K562 (cell line): Measurements from ENCODE around the gene NOCT. TPM values are rescaled to one million over a fixed set of nuclear protein-coding genes. Genes with fewer than 3 reads are reported as not detected.
A peak's percentile ranks its signal among the peaks of the same experiment; 100 is the strongest.

Source experiments
- CREB1 ChIP-seq, 2 experiments: sonication (generic) in 1 of 2; formaldehyde crosslinking in 1 of 2; IDR thresholded peaks; 2 replicates each; pipeline versions ENCODE4 v1.6.1 to v1.8.0; 2012 to 2022; ENCODE audit warnings: inconsistent platforms in 1 of 2, mild to moderate bottlenecking in 1 of 2, missing genetic modification reagents in 1 of 2, moderate library complexity in 1 of 2
- ELF4 ChIP-seq: fragments of 450-650 bp; formaldehyde crosslinking; IDR thresholded peaks from 2 replicates; pipeline ENCODE4 v1.4.0; 2022; ENCODE audit warnings: missing genetic modification characterization
- FOXP1 ChIP-seq: sonication (generic); formaldehyde crosslinking; IDR thresholded peaks from 2 replicates; pipeline ENCODE4 v1.8.0; 2022; ENCODE audit warnings: mild to moderate bottlenecking, missing genetic modification reagents
- GABPB1 ChIP-seq: sonication (generic); formaldehyde crosslinking; IDR thresholded peaks from 2 replicates; pipeline ENCODE4 v1.8.0; 2022; ENCODE audit warnings: mild to moderate bottlenecking, missing genetic modification reagents
- MEF2A ChIP-seq: IDR thresholded peaks from 2 replicates; pipeline ENCODE4 v1.6.1; 2011; ENCODE audit warnings: low read depth, mild to moderate bottlenecking, low read length, moderate library complexity; ENCODE audit not compliant: control insufficient read depth
- NFATC3 ChIP-seq: fragments of 450-650 bp; IDR thresholded peaks from 2 replicates; pipeline ENCODE4 v1.6.1; 2017; ENCODE audit warnings: mild to moderate bottlenecking
- NFRKB ChIP-seq: fragments of 450-650 bp; IDR thresholded peaks from 2 replicates; pipeline ENCODE4 v1.6.1; 2016; ENCODE audit warnings: low read depth
- PTTG1 ChIP-seq: fragments of 450-650 bp; IDR thresholded peaks from 2 replicates; pipeline ENCODE4 v1.6.1; 2016; ENCODE audit warnings: low read depth, mild to moderate bottlenecking, missing genetic modification characterization, missing compliant biosample characterization
- ZNF175 ChIP-seq: fragments of 200-800 bp; sonication (Bioruptor generic); IDR thresholded peaks from 2 replicates; pipeline ENCODE4 v1.6.1; 2016; ENCODE audit warnings: low read depth, mild to moderate bottlenecking, missing genetic modification characterization, missing compliant biosample characterization
- ZNF316 ChIP-seq: fragments of 450-650 bp; IDR thresholded peaks from 2 replicates; pipeline ENCODE4 v1.6.1; 2016
- polyA plus RNA-seq, 8 experiments: library from polyadenylated mRNA; depleted of rRNA in 4 of 8; stranded (reverse) in 5 of 8; unstranded in 3 of 8; fragments of >200 nt; fragmentation: Nextera tagmentation in 2 of 8; fragmentation: Illumina TruSeq in 1 of 8; extraction: Ambion mirVana in 2 of 8; extraction: Trizol in 1 of 8; gene quantifications; 2 replicates each; pipeline versions ENCODE4 v1.2.1 to v1.2.3, GENCODE V29; 2011 to 2014; ENCODE audit warnings: inconsistent platforms in 1 of 8, missing spikeins in 1 of 8
- total RNA-seq, 7 experiments: library from RNA; depleted of rRNA in 6 of 7; stranded (reverse); fragments of >200 nt in 6 of 7; fragmentation: Illumina TruSeq in 2 of 7; extraction: Trizol in 2 of 7; gene quantifications; 2 replicates each; pipeline versions ENCODE4 v1.2.1 to v1.2.3, GENCODE V29; 2011 to 2021; ENCODE audit warnings: low replicate concordance in 1 of 7
- TF ChIP-seq, protein P1 (sequence below): sonication (generic); IDR thresholded peaks from 2 replicates; pipeline ENCODE4 v1.6.1; 2016
- TF ChIP-seq, protein P2 (sequence below), 3 experiments: IDR thresholded peaks in 2 of 3; conservative IDR thresholded peaks in 1 of 3; 2 replicates each; pipeline ENCODE4 v1.5.1; 2011 to 2012; ENCODE audit warnings: low read length in 3 of 3, mild to moderate bottlenecking in 3 of 3, control low read depth in 2 of 3, improper control_type of control experiment in 1 of 3, inconsistent platforms in 1 of 3, low read depth in 1 of 3, mixed read lengths in 1 of 3, moderate library complexity in 1 of 3; ENCODE audit not compliant: insufficient read depth in 2 of 3
- TF ChIP-seq, protein P3 (sequence below): fragments of 250-450 bp; sonication (Bioruptor Pico); IDR thresholded peaks from 2 replicates; pipeline ENCODE4 v1.8.0; 2021; ENCODE audit warnings: mild to moderate bottlenecking, moderate library complexity
- TF ChIP-seq, protein P4 (sequence below): fragments of 450-650 bp; conservative IDR thresholded peaks from 2 replicates; pipeline ENCODE4 v1.6.1; 2016; ENCODE audit warnings: missing genetic modification characterization, low read depth, mild to moderate bottlenecking, control low read depth, missing compliant biosample characterization
- TF ChIP-seq, protein P5 (sequence below): fragments of 450-650 bp; formaldehyde crosslinking; IDR thresholded peaks from 2 replicates; pipeline ENCODE4 v1.4.0; 2022; ENCODE audit warnings: mild to moderate bottlenecking, moderate library complexity
- TF ChIP-seq, protein P6 (sequence below): sonication (generic); formaldehyde crosslinking; IDR thresholded peaks from 2 replicates; pipeline ENCODE4 v1.8.0; 2022; ENCODE audit warnings: missing genetic modification reagents, mild to moderate bottlenecking, borderline replicate concordance

The NOCT gene
- total and polyA plus RNA-seq, 9 of the 15 experiments (the other 6 are each of a cell fraction or from before 2014, with no cell fraction given) = 1.3 to 20.2 (median 11.1) TPM

DNA sequence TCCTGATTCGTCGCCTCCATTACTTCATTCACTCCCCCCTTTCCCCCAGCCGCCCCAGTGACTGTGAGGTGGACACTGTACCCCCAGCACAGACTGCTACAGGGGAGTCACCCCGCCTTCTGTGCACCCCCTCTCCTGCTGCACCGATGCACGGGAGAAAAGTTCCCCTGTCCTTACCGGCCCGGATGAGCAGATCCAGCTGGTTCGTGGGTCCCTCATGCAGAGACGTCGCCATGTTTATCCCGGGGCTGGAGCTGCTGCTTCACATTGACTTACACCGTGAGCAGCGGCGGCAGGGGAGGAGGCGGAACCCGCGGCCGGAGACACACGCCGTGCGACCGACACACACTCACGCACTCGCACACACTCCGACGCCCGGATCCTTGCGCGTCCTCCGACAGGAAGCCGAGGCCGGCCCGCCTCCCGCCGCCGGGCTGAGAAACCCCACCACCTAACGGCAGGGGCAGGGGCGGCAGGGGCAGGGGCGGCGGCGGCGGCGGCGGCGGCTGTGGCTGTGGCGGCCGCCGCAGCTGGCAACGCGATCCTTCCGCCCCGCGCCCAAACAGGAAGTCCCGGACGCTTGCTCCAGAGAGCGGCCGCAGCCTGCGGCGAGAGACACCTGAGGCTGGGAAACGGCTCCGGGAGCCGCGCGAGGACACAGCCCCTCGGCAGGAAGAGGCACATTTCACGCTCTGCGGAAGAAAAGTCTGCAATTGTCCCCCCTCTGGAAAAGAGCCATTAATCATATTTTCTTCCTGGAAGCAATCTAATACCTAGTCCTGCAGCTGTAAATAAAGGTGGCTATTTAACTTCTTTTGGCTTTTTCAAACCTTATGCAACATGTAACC is 68.6 kb downstream of the NOCT start (continued):
- TF ChIP-seq, protein P1, sequence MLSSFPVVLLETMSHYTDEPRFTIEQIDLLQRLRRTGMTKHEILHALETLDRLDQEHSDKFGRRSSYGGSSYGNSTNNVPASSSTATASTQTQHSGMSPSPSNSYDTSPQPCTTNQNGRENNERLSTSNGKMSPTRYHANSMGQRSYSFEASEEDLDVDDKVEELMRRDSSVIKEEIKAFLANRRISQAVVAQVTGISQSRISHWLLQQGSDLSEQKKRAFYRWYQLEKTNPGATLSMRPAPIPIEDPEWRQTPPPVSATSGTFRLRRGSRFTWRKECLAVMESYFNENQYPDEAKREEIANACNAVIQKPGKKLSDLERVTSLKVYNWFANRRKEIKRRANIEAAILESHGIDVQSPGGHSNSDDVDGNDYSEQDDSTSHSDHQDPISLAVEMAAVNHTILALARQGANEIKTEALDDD = no peak
- TF ChIP-seq PTTG1 (tag) (no peak), ELF4 (CRISPR knock-in tag) (no peak), ZNF316 (no peak), NFRKB (peak; percentile 81), CREB1 (IDR thresholded peaks at IDR 0.05) (peak; percentile 77), CREB1 (CRISPR knock-in tag; IDR thresholded peaks at IDR 0.05) (peak; percentile 45; the same call in 1 of the 2 replicates), MEF2A (no peak), FOXP1 (CRISPR knock-in tag) (no peak), NFATC3 (no peak), GABPB1 (CRISPR knock-in tag) (peak; percentile 83), ZNF175 (no peak)
- TF ChIP-seq, protein P2, sequence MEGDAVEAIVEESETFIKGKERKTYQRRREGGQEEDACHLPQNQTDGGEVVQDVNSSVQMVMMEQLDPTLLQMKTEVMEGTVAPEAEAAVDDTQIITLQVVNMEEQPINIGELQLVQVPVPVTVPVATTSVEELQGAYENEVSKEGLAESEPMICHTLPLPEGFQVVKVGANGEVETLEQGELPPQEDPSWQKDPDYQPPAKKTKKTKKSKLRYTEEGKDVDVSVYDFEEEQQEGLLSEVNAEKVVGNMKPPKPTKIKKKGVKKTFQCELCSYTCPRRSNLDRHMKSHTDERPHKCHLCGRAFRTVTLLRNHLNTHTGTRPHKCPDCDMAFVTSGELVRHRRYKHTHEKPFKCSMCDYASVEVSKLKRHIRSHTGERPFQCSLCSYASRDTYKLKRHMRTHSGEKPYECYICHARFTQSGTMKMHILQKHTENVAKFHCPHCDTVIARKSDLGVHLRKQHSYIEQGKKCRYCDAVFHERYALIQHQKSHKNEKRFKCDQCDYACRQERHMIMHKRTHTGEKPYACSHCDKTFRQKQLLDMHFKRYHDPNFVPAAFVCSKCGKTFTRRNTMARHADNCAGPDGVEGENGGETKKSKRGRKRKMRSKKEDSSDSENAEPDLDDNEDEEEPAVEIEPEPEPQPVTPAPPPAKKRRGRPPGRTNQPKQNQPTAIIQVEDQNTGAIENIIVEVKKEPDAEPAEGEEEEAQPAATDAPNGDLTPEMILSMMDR (IDR thresholded peaks at IDR 0.05 in 2 of 3, conservative IDR thresholded peaks at IDR 0.05 in 1 of 3; ENCODE audit: insufficient read depth in 2 of 3, low read depth in 1 of 3, low read length in 3 of 3) = peak in 2 of 3 experiments; percentile 16 to 46; a peak in 2 of 6 replicates
- TF ChIP-seq, protein P3, sequence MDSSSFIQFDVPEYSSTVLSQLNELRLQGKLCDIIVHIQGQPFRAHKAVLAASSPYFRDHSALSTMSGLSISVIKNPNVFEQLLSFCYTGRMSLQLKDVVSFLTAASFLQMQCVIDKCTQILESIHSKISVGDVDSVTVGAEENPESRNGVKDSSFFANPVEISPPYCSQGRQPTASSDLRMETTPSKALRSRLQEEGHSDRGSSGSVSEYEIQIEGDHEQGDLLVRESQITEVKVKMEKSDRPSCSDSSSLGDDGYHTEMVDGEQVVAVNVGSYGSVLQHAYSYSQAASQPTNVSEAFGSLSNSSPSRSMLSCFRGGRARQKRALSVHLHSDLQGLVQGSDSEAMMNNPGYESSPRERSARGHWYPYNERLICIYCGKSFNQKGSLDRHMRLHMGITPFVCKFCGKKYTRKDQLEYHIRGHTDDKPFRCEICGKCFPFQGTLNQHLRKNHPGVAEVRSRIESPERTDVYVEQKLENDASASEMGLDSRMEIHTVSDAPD (CRISPR knock-in tag) = no peak
- TF ChIP-seq, protein P4, sequence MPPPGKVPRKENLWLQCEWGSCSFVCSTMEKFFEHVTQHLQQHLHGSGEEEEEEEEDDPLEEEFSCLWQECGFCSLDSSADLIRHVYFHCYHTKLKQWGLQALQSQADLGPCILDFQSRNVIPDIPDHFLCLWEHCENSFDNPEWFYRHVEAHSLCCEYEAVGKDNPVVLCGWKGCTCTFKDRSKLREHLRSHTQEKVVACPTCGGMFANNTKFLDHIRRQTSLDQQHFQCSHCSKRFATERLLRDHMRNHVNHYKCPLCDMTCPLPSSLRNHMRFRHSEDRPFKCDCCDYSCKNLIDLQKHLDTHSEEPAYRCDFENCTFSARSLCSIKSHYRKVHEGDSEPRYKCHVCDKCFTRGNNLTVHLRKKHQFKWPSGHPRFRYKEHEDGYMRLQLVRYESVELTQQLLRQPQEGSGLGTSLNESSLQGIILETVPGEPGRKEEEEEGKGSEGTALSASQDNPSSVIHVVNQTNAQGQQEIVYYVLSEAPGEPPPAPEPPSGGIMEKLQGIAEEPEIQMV = no peak
- TF ChIP-seq, protein P5, sequence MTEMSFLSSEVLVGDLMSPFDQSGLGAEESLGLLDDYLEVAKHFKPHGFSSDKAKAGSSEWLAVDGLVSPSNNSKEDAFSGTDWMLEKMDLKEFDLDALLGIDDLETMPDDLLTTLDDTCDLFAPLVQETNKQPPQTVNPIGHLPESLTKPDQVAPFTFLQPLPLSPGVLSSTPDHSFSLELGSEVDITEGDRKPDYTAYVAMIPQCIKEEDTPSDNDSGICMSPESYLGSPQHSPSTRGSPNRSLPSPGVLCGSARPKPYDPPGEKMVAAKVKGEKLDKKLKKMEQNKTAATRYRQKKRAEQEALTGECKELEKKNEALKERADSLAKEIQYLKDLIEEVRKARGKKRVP (CRISPR knock-in tag) = no peak
- TF ChIP-seq, protein P6, sequence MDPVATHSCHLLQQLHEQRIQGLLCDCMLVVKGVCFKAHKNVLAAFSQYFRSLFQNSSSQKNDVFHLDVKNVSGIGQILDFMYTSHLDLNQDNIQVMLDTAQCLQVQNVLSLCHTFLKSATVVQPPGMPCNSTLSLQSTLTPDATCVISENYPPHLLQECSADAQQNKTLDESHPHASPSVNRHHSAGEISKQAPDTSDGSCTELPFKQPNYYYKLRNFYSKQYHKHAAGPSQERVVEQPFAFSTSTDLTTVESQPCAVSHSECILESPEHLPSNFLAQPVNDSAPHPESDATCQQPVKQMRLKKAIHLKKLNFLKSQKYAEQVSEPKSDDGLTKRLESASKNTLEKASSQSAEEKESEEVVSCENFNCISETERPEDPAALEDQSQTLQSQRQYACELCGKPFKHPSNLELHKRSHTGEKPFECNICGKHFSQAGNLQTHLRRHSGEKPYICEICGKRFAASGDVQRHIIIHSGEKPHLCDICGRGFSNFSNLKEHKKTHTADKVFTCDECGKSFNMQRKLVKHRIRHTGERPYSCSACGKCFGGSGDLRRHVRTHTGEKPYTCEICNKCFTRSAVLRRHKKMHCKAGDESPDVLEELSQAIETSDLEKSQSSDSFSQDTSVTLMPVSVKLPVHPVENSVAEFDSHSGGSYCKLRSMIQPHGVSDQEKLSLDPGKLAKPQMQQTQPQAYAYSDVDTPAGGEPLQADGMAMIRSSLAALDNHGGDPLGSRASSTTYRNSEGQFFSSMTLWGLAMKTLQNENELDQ (CRISPR knock-in tag) = 0 out of 2 replicates have a peak, but pooled peaks have one; percentile 73
